Measurements from ENCODE around the gene C2orf92.

GRCh38 chr2:97656129-97656755, 13.3 kb upstream of the C2orf92 start:
- TF ChIP-seq, protein P1, sequence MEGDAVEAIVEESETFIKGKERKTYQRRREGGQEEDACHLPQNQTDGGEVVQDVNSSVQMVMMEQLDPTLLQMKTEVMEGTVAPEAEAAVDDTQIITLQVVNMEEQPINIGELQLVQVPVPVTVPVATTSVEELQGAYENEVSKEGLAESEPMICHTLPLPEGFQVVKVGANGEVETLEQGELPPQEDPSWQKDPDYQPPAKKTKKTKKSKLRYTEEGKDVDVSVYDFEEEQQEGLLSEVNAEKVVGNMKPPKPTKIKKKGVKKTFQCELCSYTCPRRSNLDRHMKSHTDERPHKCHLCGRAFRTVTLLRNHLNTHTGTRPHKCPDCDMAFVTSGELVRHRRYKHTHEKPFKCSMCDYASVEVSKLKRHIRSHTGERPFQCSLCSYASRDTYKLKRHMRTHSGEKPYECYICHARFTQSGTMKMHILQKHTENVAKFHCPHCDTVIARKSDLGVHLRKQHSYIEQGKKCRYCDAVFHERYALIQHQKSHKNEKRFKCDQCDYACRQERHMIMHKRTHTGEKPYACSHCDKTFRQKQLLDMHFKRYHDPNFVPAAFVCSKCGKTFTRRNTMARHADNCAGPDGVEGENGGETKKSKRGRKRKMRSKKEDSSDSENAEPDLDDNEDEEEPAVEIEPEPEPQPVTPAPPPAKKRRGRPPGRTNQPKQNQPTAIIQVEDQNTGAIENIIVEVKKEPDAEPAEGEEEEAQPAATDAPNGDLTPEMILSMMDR (IDR thresholded peaks at IDR 0.05): no peak
- TF ChIP-seq POLR2A (IDR thresholded peaks at IDR 0.05) (no peak), EP300 (IDR thresholded peaks at IDR 0.05) (no peak)
